Measurements from ENCODE around the gene LAMA2. TPM values are rescaled to one million over a fixed set of nuclear protein-coding genes. Genes with fewer than 3 reads are reported as not detected.
A peak's percentile ranks its signal among the peaks of the same experiment; 100 is the strongest.

Gene LAMA2
- total RNA-seq, 4 donors from 2014 or later: 1.7 to 112 (median 19.6) TPM

- Histone ChIP-seq H3K4me1 (no peaks in the 10 kb centered on the region), H3K9me3 (no peaks in the 10 kb centered on the region), H3K27me3 (no peaks in the 10 kb centered on the region), H3K27ac (no peak overlapping the region), H3K36me3 (no peaks in the 10 kb centered on the region), H3K4me3 (no peak overlapping the region)
- no peak for DNase-seq
- intact Hi-C loops (cut with DNase I): no loop called here
- TF ChIP-seq, protein P1, sequence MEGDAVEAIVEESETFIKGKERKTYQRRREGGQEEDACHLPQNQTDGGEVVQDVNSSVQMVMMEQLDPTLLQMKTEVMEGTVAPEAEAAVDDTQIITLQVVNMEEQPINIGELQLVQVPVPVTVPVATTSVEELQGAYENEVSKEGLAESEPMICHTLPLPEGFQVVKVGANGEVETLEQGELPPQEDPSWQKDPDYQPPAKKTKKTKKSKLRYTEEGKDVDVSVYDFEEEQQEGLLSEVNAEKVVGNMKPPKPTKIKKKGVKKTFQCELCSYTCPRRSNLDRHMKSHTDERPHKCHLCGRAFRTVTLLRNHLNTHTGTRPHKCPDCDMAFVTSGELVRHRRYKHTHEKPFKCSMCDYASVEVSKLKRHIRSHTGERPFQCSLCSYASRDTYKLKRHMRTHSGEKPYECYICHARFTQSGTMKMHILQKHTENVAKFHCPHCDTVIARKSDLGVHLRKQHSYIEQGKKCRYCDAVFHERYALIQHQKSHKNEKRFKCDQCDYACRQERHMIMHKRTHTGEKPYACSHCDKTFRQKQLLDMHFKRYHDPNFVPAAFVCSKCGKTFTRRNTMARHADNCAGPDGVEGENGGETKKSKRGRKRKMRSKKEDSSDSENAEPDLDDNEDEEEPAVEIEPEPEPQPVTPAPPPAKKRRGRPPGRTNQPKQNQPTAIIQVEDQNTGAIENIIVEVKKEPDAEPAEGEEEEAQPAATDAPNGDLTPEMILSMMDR (IDR thresholded peaks at IDR 0.05): no peak
- WGBS, 2 donors: 67 to 76% methylated on average over 3 of the region's 3 CpGs
Measured at GRCh38 chr6:129096651-129097290, 213.8 kb downstream of the LAMA2 start.

- no peak for DNase-seq
- WGBS, 2 donors: 87 to 88% methylated on average over 9 of the region's 9 CpGs
- H3K4me1 ChIP-seq: no peaks in the 10 kb centered on the region
- intact Hi-C loops (cut with DNase I): no loop called here
- no peaks in the 10 kb centered on the region for H3K27me3 ChIP-seq
- H3K27ac ChIP-seq: no peak overlapping the region
- no peak overlapping the region for H3K4me3 ChIP-seq
- TF ChIP-seq, protein P1 (IDR thresholded peaks at IDR 0.05): no peak
- TF ChIP-seq POLR2A (IDR thresholded peaks at IDR 0.05): no peak
- H3K9me3 ChIP-seq: no peaks in the 10 kb centered on the region
- H3K36me3 ChIP-seq: no peaks in the 10 kb centered on the region
Measured at GRCh38 chr6:129098061-129098553, 215.2 kb downstream of the LAMA2 start.

- no peaks in the 10 kb centered on the region for H3K27me3 ChIP-seq
- intact Hi-C loops (cut with DNase I): no loop called here
- H3K36me3 ChIP-seq: no peaks in the 10 kb centered on the region
- H3K27ac ChIP-seq: no peak overlapping the region
- H3K4me3 ChIP-seq: no peak overlapping the region
- H3K9me3 ChIP-seq: no peaks in the 10 kb centered on the region
- H3K4me1 ChIP-seq: no peaks in the 10 kb centered on the region
- TF ChIP-seq, protein P1 (IDR thresholded peaks at IDR 0.05): no peak
- no peak for TF ChIP-seq POLR2A (IDR thresholded peaks at IDR 0.05)
- no peak for DNase-seq
Measured at GRCh38 chr6:129099696-129100095, 216.8 kb downstream of the LAMA2 start.

DNA sequence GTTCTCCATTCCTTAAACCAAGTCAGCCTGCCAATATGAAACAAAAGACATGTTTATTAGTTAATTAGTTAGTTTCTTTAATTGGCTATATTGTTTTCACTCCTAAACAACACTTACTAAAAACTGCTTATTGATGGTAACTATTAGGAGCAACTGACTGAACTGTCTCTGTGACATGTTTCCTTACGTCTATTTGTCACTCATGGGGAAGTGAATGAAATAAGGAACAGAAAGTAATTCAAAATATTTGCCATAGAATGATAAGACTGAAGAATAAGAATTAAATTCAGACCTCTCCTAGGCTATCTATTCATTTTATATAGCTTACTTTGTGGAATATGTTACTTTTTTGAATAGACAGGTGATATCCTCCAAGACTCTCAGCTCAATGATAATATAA is 217.2 kb downstream of the LAMA2 start:
- no peak overlapping the region for H3K27ac ChIP-seq
- H3K36me3 ChIP-seq: no peaks in the 10 kb centered on the region
- WGBS, 2 donors: 56 to 79% methylated on average over 1 of the region's 1 CpG
- H3K9me3 ChIP-seq: no peaks in the 10 kb centered on the region
- no peaks in the 10 kb centered on the region for H3K27me3 ChIP-seq
- H3K4me3 ChIP-seq: no peak overlapping the region
- intact Hi-C loops (cut with DNase I): no loop called here
- no peak for TF ChIP-seq POLR2A (IDR thresholded peaks at IDR 0.05)
- TF ChIP-seq, protein P1 (IDR thresholded peaks at IDR 0.05): no peak
- DNase-seq: no peak
- H3K4me1 ChIP-seq: no peaks in the 10 kb centered on the region

DNA sequence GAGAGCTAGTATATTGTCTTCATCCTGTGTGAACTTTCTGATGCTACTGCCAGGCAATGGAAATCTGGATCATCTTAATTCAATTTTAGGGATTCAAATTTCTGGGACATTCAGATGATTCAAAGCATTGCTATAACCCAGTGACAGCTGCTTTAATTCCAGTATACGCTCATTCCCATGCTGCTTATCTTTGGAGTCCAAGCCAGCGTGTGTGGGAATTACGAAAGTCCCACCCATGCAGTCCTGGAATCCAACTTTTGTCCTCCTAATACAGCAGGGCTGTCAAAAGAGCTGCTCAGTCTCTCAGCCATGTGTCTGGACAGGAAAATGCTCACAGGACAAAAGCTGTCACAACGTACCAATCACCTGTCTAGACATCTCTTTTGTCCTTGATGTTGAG is 219.8 kb downstream of the LAMA2 start:
- Histone ChIP-seq H3K36me3 (no peaks in the 10 kb centered on the region), H3K4me3 (no peak overlapping the region), H3K27ac (peak overlapping the region in 2 of 4 donors; percentile 19 to 41), H3K27me3 (no peaks in the 10 kb centered on the region), H3K4me1 (no peaks in the 10 kb centered on the region), H3K9me3 (no peaks in the 10 kb centered on the region)
- no peak for DNase-seq
- 57 to 75% methylated on average over 4 of the region's 4 CpGs for WGBS, 2 donors
- no peak for TF ChIP-seq POLR2A (IDR thresholded peaks at IDR 0.05)
- TF ChIP-seq, protein P1 (IDR thresholded peaks at IDR 0.05): no peak
- intact Hi-C loops (cut with DNase I): no loop called here
